Hematopoietic multipotent progenitor cell treated with erythropoietin and hydrocortisone succinate and interleukin-3 and kit ligand, for 6 days (in vitro differentiated cells): ENCODE data around the gene SLC8A1.

Source experiments
- DNase-seq: peaks from one replicate; pipeline ENCODE4 v3.0.0-alpha.2; 2015

Gene SLC8A1

GRCh38 chr2:40380041-40380440, 71.8 kb downstream of the SLC8A1 start:
- no peak for DNase-seq

DNA sequence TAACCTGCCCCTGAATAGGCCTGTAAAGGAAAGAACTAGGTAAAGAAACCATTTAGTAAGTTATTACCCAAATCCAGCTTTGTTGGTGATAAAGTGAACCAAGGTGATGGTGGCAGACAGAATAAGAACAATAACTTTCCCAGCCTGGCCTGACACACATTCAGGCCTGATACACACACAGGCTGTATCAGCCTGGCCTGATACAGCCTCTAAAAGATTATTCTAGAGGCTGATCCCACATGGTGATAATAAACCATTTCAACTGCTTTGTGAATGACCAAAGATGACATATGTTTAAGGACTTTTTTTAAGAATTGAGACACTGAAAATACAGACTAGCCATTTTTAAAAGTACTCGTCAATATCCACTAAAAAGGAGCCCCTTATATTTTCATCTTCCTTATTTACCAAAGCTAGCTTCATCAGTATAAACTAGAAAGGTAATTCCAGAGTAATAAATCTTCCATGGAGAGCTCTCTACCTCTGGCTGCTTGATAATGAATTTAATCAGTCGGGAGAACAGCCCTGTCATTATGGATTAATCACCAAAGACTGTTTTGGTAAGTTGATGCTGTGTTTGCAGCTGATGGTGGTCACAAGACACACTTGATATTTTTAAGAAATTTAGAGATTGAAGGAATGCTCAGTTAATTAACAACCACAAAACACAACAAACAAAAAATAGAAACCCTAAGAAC, 77.2 kb downstream of the SLC8A1 start:
- DNase-seq = no peak

DNA sequence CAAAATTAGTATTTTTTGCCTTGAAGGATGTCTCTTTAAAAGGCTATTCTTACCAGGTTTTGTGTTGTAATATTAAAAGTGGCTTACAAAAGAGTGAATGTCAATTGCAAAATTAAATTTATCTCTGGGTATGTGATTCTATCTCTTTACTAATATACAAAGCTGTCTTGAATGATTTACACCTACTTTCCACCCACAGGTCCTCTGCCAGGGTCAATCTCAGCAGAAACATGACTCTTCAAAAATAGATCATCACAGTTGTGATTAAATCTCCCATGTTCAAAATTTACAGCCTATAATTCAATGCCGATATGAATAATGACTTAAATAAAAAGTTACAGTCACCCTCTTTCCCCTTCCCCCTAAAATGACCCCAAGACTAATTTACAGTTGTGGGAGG, 78.8 kb downstream of the SLC8A1 start:
- DNase-seq = no peak

DNA sequence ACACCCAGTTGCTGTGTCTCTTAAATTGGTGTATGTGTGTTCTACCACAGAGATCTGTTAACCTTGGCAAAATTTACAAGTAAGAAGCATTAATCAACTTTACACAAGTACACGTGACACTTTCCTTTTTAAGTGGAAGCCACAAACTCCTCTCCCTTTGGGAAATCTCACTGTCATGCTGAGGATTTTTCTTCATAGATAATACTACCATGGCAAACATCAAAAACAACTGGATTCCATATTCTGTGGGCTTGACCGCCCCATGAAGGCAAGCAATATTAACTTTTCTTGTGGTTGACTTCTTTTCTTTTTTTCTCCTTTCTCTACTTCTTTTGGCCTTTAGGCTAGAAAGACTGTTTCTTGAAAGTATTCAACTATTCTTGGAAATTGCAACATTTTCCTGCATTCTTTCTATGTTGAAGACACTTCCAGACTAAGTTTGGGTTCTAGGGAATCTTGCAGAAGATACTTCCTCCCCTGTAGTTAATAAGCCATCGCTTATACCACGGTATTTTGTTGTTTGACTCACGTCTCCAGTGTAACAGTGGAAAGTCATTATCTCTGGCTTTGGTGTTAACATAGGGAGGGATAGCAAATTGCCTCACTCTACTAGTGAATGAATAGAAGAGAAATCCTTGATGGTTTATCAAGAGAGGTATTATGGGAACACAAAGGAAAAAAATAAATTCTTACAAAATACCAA, 79.5 kb downstream of the SLC8A1 start:
- no peak for DNase-seq

GRCh38 chr2:40371525-40372282, 80.2 kb downstream of the SLC8A1 start:
- DNase-seq = no peak

GRCh38 chr2:40370007-40370395, 81.9 kb downstream of the SLC8A1 start:
- no peak for DNase-seq

- DNase-seq = no peak
These were observed 82.5 kb downstream of the SLC8A1 start for GRCh38 chr2:40369267-40370006.

DNA sequence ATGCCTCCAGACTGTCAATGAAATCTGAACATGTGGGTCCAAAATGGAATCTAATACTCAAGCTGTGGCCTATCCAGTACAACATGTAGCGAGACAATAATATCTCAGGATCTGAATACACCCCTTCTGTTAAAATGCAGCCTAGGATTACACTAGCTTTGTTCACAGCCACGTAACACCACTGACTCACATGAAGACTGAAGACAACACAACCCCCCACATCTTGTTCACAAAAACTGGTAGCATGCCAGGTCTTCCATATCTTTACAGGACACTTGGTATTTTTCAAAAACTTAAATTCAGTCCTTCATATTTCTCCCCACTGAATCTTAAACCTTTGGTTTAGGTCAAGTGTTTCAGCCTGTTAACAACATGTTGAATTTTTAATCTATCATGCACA, 84.2 kb downstream of the SLC8A1 start:
- DNase-seq = no peak

- DNase-seq = no peak
These were observed 84.9 kb downstream of the SLC8A1 start for GRCh38 chr2:40367032-40367431.

DNA sequence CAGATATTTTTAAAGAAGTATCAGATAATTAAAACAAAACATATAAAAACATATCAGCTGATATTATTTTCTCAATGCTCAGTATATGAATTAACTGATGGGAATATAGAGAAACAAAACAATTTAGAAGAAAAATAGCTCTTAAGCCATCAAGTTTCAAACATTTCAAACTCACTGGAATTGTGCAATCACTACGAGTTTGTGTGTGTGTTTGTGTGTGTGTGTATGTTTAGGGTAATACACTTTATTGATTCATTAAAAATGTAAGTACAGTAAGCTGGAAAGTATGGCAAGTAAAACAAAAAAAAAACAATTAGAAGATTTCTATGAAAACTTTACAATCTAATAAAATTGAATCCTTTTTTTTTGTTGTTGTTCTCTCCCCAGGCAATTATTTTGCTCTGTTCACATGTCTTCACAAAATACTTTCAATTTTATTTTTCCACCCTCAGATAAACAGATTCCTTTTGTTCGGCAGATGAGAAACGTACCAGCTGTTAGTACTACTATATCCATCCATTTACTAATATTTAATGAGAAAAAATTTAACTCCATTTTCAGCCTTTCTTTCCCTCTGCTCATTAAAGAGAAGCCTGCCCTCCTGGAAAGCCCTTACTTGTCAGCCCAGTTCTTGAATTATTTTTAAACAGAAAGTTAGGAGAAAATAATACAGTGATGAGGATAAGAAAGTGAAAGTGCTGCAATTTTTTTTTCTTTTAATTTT, 87.6 kb downstream of the SLC8A1 start:
- DNase-seq = no peak

DNA sequence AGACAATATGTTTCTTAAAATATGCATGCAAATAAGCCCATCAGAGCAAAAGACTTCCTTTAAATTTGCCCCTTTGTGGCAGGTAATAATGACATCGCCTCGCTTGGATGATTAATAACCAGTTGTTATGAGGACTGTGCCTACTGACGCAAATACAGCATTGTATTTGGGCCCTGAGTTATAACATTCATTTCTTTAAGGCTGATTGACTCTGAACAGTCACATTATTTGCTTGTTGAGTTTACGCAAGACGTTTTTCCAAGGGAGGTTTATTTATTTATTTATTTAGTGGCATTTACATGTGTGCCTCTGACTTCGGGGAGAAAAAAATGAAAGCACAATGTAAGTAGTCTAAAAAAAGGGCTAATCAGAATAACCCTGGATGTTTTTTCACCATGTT, 88.3 kb downstream of the SLC8A1 start:
- no peak for DNase-seq

- no peak for DNase-seq
These were observed 88.7 kb downstream of the SLC8A1 start for GRCh38 chr2:40363231-40363630.

DNA sequence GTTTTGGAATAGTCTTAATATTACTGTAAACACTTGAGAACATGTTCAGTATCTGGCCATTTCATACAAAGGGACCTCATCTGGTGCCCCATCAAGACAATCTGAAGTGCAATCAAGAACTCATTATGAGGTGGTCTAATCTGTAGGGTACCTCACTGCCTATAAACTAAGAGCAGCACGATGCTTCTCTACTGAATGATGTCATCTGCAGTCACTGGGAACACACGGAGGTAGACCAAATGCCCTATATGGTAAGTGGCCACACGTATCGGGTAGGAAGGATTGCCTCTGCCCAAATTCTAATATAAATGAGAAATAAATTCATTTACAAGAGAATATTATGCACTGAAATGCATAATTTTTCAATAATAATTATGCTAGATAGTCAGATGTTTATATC, 90.4 kb downstream of the SLC8A1 start:
- DNase-seq = no peak

GRCh38 chr2:40360652-40361051, 91.2 kb downstream of the SLC8A1 start:
- DNase-seq = no peak

DNA sequence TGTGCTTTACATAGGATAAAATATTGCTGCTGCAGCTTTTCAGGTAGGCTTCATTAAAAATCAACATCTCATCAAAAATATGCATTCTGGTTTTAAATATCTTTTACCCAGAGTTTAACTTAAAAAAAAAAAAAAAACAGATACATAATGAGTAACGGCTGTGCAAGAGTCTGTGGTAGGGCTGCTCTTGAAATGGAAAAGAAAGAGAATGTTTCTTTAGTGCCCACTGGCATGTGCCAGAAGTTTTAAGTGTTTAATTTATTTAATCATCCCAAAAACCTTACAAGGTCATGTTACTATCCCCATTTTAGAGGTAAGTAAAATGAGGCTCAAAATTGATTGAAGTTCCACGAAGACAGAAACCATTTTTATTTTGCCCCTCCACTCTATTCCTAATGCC, 92.1 kb downstream of the SLC8A1 start:
- no peak for DNase-seq

- no peak for DNase-seq
These were observed 93.1 kb downstream of the SLC8A1 start for GRCh38 chr2:40358783-40359182.

DNA sequence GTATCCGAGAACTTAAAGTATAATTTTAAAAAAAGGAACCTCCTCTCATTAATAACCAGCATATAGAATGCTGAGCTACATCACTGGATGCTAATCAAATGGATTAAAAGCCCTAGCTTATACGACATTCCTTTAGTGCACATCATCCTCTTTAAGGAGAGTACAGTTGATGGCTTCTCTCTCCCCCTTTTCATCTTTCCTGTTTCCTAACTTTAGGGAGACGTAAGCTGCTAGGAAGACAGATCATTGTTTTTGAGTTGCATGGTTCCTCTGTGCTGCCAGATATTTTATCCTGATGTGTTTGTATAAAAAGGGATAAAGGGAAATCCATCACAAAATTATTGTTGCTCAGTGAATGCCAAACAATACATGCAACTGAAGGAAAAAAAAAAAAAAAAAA, 94.2 kb downstream of the SLC8A1 start:
- DNase-seq = no peak

GRCh38 chr2:40355451-40355850, 96.4 kb downstream of the SLC8A1 start:
- DNase-seq = no peak

- DNase-seq = no peak
These were observed 98.7 kb downstream of the SLC8A1 start for GRCh38 chr2:40353231-40353630.

GRCh38 chr2:40352703-40353099, 99.2 kb downstream of the SLC8A1 start:
- no peak for DNase-seq

GRCh38 chr2:40352041-40352702, 99.7 kb downstream of the SLC8A1 start:
- DNase-seq = no peak

DNA sequence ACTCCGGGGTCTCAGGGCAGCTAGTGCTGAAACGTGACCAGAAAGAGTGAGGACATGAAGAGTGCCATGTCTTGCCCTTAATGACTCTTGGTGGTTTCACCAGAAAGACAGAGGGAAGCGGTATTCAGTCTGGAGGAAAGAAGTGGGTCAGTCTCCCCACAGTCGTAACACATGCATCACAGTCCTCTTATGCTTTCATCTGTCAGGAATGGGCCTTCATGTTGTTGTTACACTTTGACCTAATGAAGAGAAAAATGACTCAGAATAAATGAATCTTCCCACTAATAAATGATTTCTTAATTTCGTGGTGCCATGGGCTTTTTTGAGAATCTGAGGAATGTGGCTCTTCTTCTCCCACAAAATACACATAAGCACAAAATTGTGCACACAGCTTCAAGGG, 103.2 kb downstream of the SLC8A1 start:
- DNase-seq = no peak
